RWPE1 (cell line): Measurements from ENCODE around the gene KIF9.
"Not testable (repeated sequence)": the region's sequence is repeated elsewhere in the genome, so short reads cannot be mapped to it uniquely, and the experiment has no call there.

Experiments used
- CTCF ChIA-PET: fragments of 350-600 bp; sonication (Branson Sonifier 250); formaldehyde crosslinking; extraction: SDS; loops from one replicate; lab custom pipeline; 2021; lab: Yijun Ruan, JAX
- POLR2A ChIA-PET: fragments of 400-600 bp; formaldehyde crosslinking; extraction: SDS; loops from one replicate; lab custom pipeline; 2020; ENCODE audit warnings: antibody characterized with exemption; ENCODE audit not compliant: low non-redundant PET; lab: Yijun Ruan, JAX
- DNase-seq: peaks from one replicate; pipeline ENCODE4 v3.0.0; 2012; ENCODE audit warnings: low spot score
- H3K27ac ChIP-seq: fragments of 450-650 bp; 2 replicates; pipeline ENCODE4 v1.5.1; 2017
- TF ChIP-seq, protein P1 (sequence below): fragments of 450-650 bp; conservative IDR thresholded peaks from 2 replicates; pipeline ENCODE4 v1.5.1; 2017; ENCODE audit warnings: low read depth, mild to moderate bottlenecking

The KIF9 gene, protein sequence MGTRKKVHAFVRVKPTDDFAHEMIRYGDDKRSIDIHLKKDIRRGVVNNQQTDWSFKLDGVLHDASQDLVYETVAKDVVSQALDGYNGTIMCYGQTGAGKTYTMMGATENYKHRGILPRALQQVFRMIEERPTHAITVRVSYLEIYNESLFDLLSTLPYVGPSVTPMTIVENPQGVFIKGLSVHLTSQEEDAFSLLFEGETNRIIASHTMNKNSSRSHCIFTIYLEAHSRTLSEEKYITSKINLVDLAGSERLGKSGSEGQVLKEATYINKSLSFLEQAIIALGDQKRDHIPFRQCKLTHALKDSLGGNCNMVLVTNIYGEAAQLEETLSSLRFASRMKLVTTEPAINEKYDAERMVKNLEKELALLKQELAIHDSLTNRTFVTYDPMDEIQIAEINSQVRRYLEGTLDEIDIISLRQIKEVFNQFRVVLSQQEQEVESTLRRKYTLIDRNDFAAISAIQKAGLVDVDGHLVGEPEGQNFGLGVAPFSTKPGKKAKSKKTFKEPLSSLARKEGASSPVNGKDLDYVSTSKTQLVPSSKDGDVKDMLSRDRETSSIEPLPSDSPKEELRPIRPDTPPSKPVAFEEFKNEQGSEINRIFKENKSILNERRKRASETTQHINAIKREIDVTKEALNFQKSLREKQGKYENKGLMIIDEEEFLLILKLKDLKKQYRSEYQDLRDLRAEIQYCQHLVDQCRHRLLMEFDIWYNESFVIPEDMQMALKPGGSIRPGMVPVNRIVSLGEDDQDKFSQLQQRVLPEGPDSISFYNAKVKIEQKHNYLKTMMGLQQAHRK

DNA sequence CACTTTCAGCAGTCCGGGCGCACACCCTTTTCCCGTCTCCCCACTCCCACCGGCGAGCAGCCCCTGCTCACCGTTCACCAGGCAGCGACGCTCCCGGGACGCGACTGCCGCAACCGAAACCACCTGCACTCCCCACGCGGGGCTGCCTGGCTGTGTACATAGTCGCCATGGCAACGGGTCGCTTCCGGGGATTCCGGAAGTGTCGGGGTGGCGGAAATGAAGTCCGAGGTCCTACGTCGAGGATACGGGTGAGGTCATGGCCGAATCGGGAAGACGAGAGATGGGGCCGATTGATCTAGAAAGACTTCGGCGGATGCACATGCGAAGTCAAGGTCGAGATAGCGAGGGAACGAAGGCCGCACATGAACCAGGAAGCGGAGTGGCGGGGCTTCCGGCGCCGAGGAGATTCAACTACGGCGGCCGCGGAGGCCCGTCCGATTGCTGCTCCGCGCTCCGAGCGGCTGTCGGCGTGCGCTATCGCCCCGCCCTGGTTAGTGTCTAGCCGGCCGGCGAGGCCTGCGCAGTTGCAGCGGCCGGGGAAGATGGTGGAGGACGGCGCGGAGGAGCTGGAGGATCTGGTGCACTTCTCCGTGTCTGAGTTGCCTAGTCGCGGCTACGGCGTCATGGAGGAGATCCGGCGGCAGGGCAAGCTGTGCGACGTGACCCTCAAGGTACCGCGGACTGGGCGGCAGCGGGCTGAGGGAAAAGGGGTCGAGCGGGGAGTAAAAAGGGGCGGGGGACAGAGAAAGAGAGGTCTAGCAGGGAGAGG is at the start of gene KIF9, which contains the start of gene KLHL18:
TSS of gene KIF9 (minus strand) at position 376 of the 769 bp plus-strand sequence. CDS start 5,425 bp downstream, outside the sequence.
TSS of gene KLHL18 (plus strand) at position 521 of the 769 bp plus-strand sequence. CDS start at position 543, 22 bp downstream.
- TF ChIP-seq, protein P1, sequence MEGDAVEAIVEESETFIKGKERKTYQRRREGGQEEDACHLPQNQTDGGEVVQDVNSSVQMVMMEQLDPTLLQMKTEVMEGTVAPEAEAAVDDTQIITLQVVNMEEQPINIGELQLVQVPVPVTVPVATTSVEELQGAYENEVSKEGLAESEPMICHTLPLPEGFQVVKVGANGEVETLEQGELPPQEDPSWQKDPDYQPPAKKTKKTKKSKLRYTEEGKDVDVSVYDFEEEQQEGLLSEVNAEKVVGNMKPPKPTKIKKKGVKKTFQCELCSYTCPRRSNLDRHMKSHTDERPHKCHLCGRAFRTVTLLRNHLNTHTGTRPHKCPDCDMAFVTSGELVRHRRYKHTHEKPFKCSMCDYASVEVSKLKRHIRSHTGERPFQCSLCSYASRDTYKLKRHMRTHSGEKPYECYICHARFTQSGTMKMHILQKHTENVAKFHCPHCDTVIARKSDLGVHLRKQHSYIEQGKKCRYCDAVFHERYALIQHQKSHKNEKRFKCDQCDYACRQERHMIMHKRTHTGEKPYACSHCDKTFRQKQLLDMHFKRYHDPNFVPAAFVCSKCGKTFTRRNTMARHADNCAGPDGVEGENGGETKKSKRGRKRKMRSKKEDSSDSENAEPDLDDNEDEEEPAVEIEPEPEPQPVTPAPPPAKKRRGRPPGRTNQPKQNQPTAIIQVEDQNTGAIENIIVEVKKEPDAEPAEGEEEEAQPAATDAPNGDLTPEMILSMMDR, result no peak
- ChIA-PET POLR2A (no interaction called here), CTCF (no interaction called here)
- peak within 1 kb of the TSS; percentile 97 for H3K27ac ChIP-seq
- peak; percentile 90 for DNase-seq

DNA sequence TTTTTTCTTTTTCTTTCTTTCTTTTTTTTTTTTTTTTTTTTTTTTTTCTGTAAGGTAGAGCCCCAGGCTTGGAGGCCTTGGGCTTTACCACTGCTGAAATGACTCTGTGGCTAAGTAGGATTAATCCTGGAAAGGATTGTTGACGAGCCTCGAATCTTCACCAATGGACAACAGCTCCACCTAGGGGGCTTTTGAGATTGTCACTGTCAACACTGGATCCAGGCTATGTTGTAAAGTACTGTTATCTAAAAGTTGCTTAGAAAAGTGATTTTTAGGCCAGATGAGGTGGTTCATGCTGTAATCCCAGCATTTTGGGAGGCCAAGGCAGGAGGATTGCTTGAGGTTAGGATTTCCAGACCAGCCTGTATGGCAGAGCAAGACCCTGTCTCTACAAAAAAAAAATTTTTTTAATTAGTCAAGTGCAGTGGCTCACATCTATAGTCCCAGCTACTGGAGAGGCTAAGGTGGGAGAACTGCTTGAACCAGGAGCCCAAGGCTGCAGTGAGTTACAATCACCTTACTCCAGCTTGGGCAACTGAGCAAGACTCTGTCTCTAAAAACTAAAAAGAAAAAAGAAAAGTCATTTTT is 41.8 kb upstream of the KIF9 start:
- no peak overlapping the region for H3K27ac ChIP-seq
- ChIA-PET CTCF (interaction anchor here (0.6 to 1.4 kb wide), 13 partner anchors 12 to 457 kb away, joined by 3 to 6 read pairs (median 4); no protein-coding TSS in a partner anchor), POLR2A (no interaction called here)
- peak; percentile 55 for DNase-seq
- TF ChIP-seq, protein P1, result peak; percentile 59

DNA sequence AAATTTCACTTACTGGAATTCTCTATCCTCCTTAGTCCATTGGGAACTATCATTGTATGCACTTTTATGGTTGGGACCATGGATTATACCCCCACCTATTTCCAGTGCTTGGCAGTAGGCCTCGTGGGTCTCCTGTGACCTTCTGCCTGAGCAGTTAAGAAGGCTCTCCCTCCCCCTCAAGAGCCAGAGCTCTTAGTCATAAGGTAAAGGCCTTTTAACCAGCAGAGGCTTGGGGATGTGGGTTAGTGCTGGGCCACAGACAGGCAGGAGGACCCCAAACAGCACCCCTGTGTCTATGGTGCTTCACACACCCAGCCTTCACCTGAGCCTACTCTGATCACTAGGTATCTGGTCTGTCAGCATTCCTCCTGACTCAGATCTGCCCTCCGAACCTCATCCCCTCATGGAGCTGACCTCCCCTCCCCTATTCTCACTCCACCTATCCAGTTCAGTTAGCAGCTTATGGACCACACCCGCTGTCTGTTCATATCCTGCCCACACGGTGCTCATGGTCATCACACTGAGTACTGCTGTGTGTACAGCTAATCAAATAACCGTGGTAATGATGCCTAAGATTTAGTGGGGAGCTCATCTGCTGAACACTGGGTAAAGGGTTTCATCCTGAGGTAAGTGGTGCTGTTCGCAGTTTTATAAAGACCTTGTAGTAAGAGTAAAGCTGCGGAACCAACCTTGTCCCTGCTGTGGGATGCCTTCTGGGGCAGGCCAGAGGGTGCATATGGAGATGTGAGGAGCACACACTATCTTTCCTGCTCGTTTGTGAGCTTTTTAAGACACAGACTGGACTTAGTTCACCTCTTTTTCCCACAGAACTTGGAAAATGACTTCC is 41.1 kb upstream of the KIF9 start:
- DNase-seq, result peak; percentile 63
- H3K27ac ChIP-seq, result peak overlapping the region; percentile 36; the same call in 1 of the 2 replicates
- ChIA-PET CTCF (interaction anchor here (0.6 to 1.4 kb wide), 14 partner anchors 11 to 984 kb away, joined by 3 to 6 read pairs (median 4); no protein-coding TSS in a partner anchor), POLR2A (no interaction called here)
- TF ChIP-seq, protein P1, result no peak

DNA sequence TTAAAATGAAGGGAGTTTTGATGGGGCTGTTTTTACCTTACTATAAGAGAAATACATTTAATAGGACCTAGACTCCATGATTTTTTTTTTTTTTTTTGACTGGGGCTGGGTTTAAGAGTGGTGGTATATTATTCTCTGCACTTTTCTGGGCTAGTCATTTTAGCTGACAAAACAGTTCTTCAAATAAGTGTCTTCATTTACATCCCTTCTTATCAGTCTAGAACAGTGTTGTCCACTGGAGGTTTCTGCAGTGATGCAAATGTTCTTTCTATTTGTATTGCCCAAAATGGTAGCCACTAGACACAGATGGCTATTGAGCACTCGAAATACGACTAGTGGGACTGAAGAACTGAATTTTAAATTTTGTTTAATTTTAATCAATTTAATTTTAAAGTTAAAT is 37.4 kb upstream of the KIF9 start:
- no peak for DNase-seq
- POLR2A ChIA-PET, result no interaction called here
- TF ChIP-seq, protein P1, result no peak
- CTCF ChIA-PET, result no interaction called here
- H3K27ac ChIP-seq, result no peak overlapping the region

DNA sequence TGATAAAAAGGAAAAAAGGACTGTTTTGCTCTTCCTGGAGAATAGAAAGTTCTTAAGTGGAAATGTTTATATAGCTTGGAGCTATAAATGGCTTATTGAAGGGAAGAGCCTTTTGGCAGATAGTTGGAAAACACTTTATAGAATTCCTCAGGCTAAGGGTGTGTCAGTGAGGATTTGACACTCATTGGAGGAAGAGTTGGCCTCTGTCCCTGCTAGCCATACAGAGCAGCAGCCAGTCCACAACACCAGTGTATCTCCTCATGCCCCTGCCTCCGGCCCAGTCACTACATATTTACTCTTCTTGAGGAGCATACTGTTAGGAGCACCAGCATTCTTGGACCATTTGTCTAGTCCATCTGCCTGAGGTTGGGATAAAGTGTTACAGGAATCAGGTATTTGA is 36.3 kb upstream of the KIF9 start:
- TF ChIP-seq, protein P1, result no peak
- POLR2A ChIA-PET, result no interaction called here
- CTCF ChIA-PET, result interaction anchor here (0.7 kb wide), 1 partner anchor 207 kb away, joined by 3 read pairs; no protein-coding TSS in a partner anchor

DNA sequence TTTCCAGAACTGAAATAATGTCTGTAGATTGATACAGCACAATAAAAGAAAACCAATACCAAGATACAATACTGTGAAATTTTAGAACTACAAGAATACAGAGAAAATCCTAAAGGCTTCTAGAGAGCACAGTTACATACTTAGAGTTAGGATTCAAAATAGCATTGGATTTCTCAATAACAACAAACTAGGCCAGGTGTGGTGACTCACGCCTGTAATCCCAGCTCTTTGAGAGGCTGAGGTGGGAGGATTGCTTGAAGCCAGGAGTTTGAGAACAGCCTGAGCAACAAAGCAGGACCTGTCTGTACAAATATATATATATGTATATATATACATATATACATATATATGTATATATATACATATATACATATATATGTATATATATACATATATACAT is 33.6 kb upstream of the KIF9 start:
- DNase-seq, CTCF ChIA-PET, H3K27ac ChIP-seq, POLR2A ChIA-PET: not testable (repeated sequence)

More for the DNA sequence above, 36.3 kb upstream of the KIF9 start:
- H3K27ac ChIP-seq, result no peak overlapping the region
- DNase-seq, result no peak
